HepG2 (cell line): ENCODE results near the gene PRKCI. TPM values are rescaled to one million over a fixed set of nuclear protein-coding genes. Genes with fewer than 3 reads are reported as not detected.

ENCODE experiments used
- ATAC-seq: fragments of 200-7000 bp; cut with Tn5 transposase; 3 replicates; pipeline ENCODE4 v1.9.1; 2020; ENCODE audit warnings: mild to moderate bottlenecking, moderate library complexity
- BruUV-seq: library from RNA; stranded (reverse); fragments of 400-500 nt; replicated peaks from 2 replicates; lab custom pipeline; 2021; lab: Mats Ljungman, UMichigan
- CTCF ChIA-PET: fragments of 300-600 bp; formaldehyde crosslinking; extraction: SDS; loops from one replicate; lab custom pipeline; 2021; ENCODE audit warnings: low total read pairs, inconsistent platforms, low intra/inter-chr PET ratio; lab: Yijun Ruan, JAX
- POLR2A ChIA-PET: fragments of 350-600 bp; sonication (Branson Sonifier 250); formaldehyde crosslinking; loops from one replicate; lab custom pipeline; 2020; ENCODE audit warnings: antibody characterized with exemption, inconsistent platforms; lab: Yijun Ruan, JAX
- DNase-seq: peaks from one replicate; pipeline ENCODE4 v3.0.0-alpha.2; 2015; ENCODE audit warnings: low spot score
- FAIRE-seq: peaks from 3 replicates; lab custom pipeline; 2011; peaks lifted over from hg19 to GRCh38; lab: Jason Lieb, UNC
- H2AFZ ChIP-seq: one replicate; pipeline ENCODE4 v1.6.1; 2011; ENCODE audit warnings: low read length, inconsistent platforms
- H3K27ac ChIP-seq: fragments of 300-600 bp; 3 replicates; pipeline ENCODE4 v1.8.0; 2011; ENCODE audit warnings: mixed run types, mild to moderate bottlenecking, mixed read lengths, low read length, inconsistent platforms; ENCODE audit not compliant: insufficient read depth; ENCODE audit errors: extremely low read length
- H3K27me3 ChIP-seq, 2 experiments: fragments of 200-600 bp in 1 of 2; 2 replicates in 1 of 2; 3 replicates in 1 of 2; pipeline versions ENCODE4 v1.6.0 to v1.8.0; 2011; ENCODE audit warnings: low read length in 2 of 2, mild to moderate bottlenecking in 2 of 2, moderate library complexity in 2 of 2, inconsistent platforms in 1 of 2; ENCODE audit not compliant: insufficient read depth in 2 of 2, control insufficient read depth in 1 of 2
- H3K36me3 ChIP-seq, 2 experiments: fragments of 200-600 bp in 1 of 2; replicated peaks in 1 of 2; 2 replicates in 1 of 2; 3 replicates in 1 of 2; pipeline versions ENCODE4 v1.5.1 to v1.8.0; 2011; ENCODE audit warnings: low read length in 2 of 2, inconsistent platforms in 1 of 2; ENCODE audit not compliant: insufficient read depth in 2 of 2, control insufficient read depth in 1 of 2
- H3K4me1 ChIP-seq: 2 replicates; pipeline ENCODE4 v1.5.1; 2012; ENCODE audit warnings: low read length, inconsistent platforms; ENCODE audit not compliant: insufficient read depth
- H3K4me2 ChIP-seq: 2 replicates; pipeline ENCODE4 v1.6.0; 2011; ENCODE audit warnings: low read depth, low read length, inconsistent platforms
- H3K4me3 ChIP-seq, 3 experiments: fragments of 200-600 bp in 1 of 3; sonication (generic), shearing (Covaris generic) in 1 of 3; replicated peaks in 1 of 3; 2 replicates each; pipeline ENCODE4 v1.5.1; 2011 to 2016; ENCODE audit warnings: low read length in 3 of 3, inconsistent platforms in 2 of 3, low read depth in 2 of 3, mild to moderate bottlenecking in 2 of 3, control low read depth in 1 of 3, mixed read lengths in 1 of 3; ENCODE audit not compliant: insufficient read depth in 1 of 3
- H3K79me2 ChIP-seq: one replicate; pipeline ENCODE4 v1.6.1; 2011; ENCODE audit warnings: low read length, inconsistent platforms; ENCODE audit not compliant: insufficient read depth
- H3K9ac ChIP-seq: 2 replicates; pipeline ENCODE4 v1.6.0; 2011; ENCODE audit warnings: mild to moderate bottlenecking, low read depth, low read length, inconsistent platforms; ENCODE audit not compliant: insufficient read depth
- H3K9me3 ChIP-seq: 2 replicates; pipeline ENCODE4 v1.5.1; 2012; ENCODE audit warnings: mild to moderate bottlenecking, low read length
- H4K20me1 ChIP-seq: 2 replicates; pipeline ENCODE4 v1.6.0; 2011; ENCODE audit warnings: inconsistent platforms, mild to moderate bottlenecking, low read length, moderate library complexity; ENCODE audit not compliant: insufficient read depth
- EP300 ChIP-seq, 3 experiments: sonication (generic) in 1 of 3; formaldehyde crosslinking in 1 of 3; IDR thresholded peaks; 2 replicates each; pipeline versions ENCODE4 v1.5.1 to v1.6.1; 2011 to 2020; ENCODE audit warnings: low read depth in 2 of 3, low read length in 2 of 3, borderline replicate concordance in 1 of 3, improper control_type of control experiment in 1 of 3, mild to moderate bottlenecking in 1 of 3, missing genetic modification reagents in 1 of 3, moderate library complexity in 1 of 3
- PCBP1 ChIP-seq: fragments of 200-400 bp; formaldehyde crosslinking; IDR thresholded peaks from 2 replicates; pipeline ENCODE4 v1.6.1; 2017; ENCODE audit warnings: mild to moderate bottlenecking, low read depth, low read length, borderline replicate concordance
- POLR2A ChIP-seq, 2 experiments: IDR thresholded peaks; 2 replicates each; pipeline ENCODE4 v1.6.1; 2011; ENCODE audit warnings: low read depth in 2 of 2, low read length in 2 of 2, mild to moderate bottlenecking in 1 of 2, moderate library complexity in 1 of 2; ENCODE audit not compliant: insufficient read depth in 1 of 2
- POLR2AphosphoS5 ChIP-seq: IDR thresholded peaks from 2 replicates; pipeline ENCODE4 v1.6.1; 2012; ENCODE audit warnings: low read depth, low read length
- SIN3A ChIP-seq: IDR thresholded peaks from 2 replicates; pipeline ENCODE4 v1.6.1; 2011; ENCODE audit warnings: low read depth, mild to moderate bottlenecking, control low read depth, low read length, borderline replicate concordance
- SMAD3 ChIP-seq: sonication (generic); formaldehyde crosslinking; IDR thresholded peaks from 2 replicates; pipeline ENCODE4 v1.4.0; 2020; ENCODE audit warnings: missing genetic modification reagents
- ZNF282 ChIP-seq: fragments of 450-650 bp; IDR thresholded peaks from 2 replicates; pipeline ENCODE4 v1.6.1; 2018; ENCODE audit not compliant: partially characterized antibody
- ZNF777 ChIP-seq: sonication (generic); formaldehyde crosslinking; IDR thresholded peaks from 2 replicates; pipeline ENCODE4 v1.4.0; 2020; ENCODE audit warnings: missing genetic modification reagents
- WGBS: methylation state at CpG from one replicate; pipeline ENCODE4 v1.1.6; 2017; ENCODE audit warnings: low lambda C conversion rate; 5-methylcytosine and 5-hydroxymethylcytosine counted together
- in situ Hi-C: cut with HindIII; loops from 2 replicates; pipeline ENCODE4 v1.10.0; 2017; ENCODE audit warnings: low pct_unique_long_range_greater_than_20kb; ENCODE audit not compliant: extremely low pct_ligation_motif_present
- intact Hi-C: fragments of 100-400 bp; cut with micrococcal nuclease; formaldehyde crosslinking; loops from one replicate; pipeline ENCODE4 v1.10.0; 2022; ENCODE audit not compliant: unreplicated experiment
- polyA plus RNA-seq, 8 experiments: library from polyadenylated mRNA; depleted of rRNA in 3 of 8; stranded (reverse) in 7 of 8; unstranded in 1 of 8; fragments of >200 nt; fragmentation: Illumina TruSeq in 4 of 8; extraction: Trizol in 4 of 8; gene quantifications; 2 replicates each; pipeline versions ENCODE4 v1.2.1 to v1.2.3, GENCODE V29; 2011 to 2016; ENCODE audit warnings: low read depth in 4 of 8, missing spikeins in 1 of 8, mixed read lengths in 1 of 8; ENCODE audit not compliant: insufficient read depth in 1 of 8
- total RNA-seq, 5 experiments: library from RNA; depleted of rRNA; stranded (reverse); fragments of >200 nt; fragmentation: Illumina TruSeq; extraction: Trizol; gene quantifications; 2 replicates each; pipeline ENCODE4 v1.2.3, GENCODE V29; 2016; ENCODE audit warnings: low read depth in 1 of 5
- TF ChIP-seq, protein P1 (sequence below): sonication (generic); formaldehyde crosslinking; IDR thresholded peaks from 2 replicates; pipeline ENCODE4 v1.8.0; 2022; ENCODE audit warnings: missing genetic modification reagents, mild to moderate bottlenecking, moderate library complexity, borderline replicate concordance
- TF ChIP-seq, protein P2 (sequence below): sonication (generic); formaldehyde crosslinking; IDR thresholded peaks from 2 replicates; pipeline ENCODE4 v1.8.1; 2023; ENCODE audit warnings: mild to moderate bottlenecking, moderate library complexity, missing genetic modification reagents

The PRKCI gene
- total and polyA plus RNA-seq, 2 of the 13 experiments (the other 11 are each of a cell fraction or from before 2014, with no cell fraction given): 17.2 to 30.4 TPM

GRCh38 chr3:170179432-170179831 is 42.8 kb upstream of the PRKCI start (continued):
- TF ChIP-seq, protein P1, sequence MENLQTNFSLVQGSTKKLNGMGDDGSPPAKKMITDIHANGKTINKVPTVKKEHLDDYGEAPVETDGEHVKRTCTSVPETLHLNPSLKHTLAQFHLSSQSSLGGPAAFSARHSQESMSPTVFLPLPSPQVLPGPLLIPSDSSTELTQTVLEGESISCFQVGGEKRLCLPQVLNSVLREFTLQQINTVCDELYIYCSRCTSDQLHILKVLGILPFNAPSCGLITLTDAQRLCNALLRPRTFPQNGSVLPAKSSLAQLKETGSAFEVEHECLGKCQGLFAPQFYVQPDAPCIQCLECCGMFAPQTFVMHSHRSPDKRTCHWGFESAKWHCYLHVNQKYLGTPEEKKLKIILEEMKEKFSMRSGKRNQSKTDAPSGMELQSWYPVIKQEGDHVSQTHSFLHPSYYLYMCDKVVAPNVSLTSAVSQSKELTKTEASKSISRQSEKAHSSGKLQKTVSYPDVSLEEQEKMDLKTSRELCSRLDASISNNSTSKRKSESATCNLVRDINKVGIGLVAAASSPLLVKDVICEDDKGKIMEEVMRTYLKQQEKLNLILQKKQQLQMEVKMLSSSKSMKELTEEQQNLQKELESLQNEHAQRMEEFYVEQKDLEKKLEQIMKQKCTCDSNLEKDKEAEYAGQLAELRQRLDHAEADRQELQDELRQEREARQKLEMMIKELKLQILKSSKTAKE (CRISPR knock-in tag): no peak

GRCh38 chr3:170180079-170180907 is 41.9 kb upstream of the PRKCI start:
- H3K4me2 ChIP-seq: peak overlapping the region; percentile 92
- TF ChIP-seq SMAD3 (CRISPR knock-in tag) (no peak), SIN3A (0 out of 2 replicates have a peak, but pooled peaks have one; percentile 5), EP300 (IDR thresholded peaks at IDR 0.05; ENCODE audit: low read depth in 2 of 2, low read length in 2 of 2) (no peak), EP300 (CRISPR knock-in tag; IDR thresholded peaks at IDR 0.05; ENCODE audit: borderline replicate concordance) (no peak), POLR2A (IDR thresholded peaks at IDR 0.05; ENCODE audit: insufficient read depth in 1 of 2, low read depth in 2 of 2, low read length in 2 of 2) (peak in 1 of 2 experiments; percentile 4; a peak in 1 of 4 replicates), POLR2AphosphoS5 (no peak), ZNF777 (CRISPR knock-in tag) (0 out of 2 replicates have a peak, but pooled peaks have one; percentile 19), PCBP1 (no peak), ZNF282 (no peak)
- TF ChIP-seq, protein P2, sequence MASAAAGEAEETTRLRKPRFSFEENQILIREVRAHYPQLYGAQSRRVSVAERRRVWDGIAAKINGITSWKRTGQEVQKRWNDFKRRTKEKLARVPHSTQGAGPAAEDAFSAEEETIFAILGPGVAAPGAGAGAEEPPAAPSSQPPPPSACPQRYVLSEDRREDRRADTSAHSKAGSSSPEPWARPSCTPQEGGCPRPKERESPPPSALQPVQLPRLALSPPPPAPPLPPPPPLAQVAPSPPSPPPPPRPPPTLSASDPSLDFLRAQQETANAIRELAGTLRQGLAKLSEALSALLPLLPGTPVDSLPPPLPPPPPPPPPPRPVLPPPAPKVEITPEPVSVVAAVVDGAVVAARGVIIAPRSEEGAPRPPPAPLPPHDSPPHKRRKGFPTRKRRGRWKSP (CRISPR knock-in tag): 0 out of 2 replicates have a peak, but pooled peaks have one; percentile 3
- peak overlapping the region; percentile 87 to 99 (median 98) for H3K4me3 ChIP-seq
- H3K4me1 ChIP-seq: peaks cover 27% of the 10 kb centered on the region
- 7% methylated on average over 16 of the region's 16 CpGs for WGBS
- no peaks in the 10 kb centered on the region; a peak in 1 of 5 replicates for H3K27me3 ChIP-seq
- POLR2A ChIA-PET: interaction anchor here (0.5 to 0.9 kb wide), 5 partner anchors 16 to 177 kb away, joined by 3 to 4 read pairs (median 3); no protein-coding TSS in a partner anchor
- in situ Hi-C loops (no loop called here), intact Hi-C loops (loop anchor here (2.0 kb wide), 2 partner anchors 43 to 177 kb away; partner anchors contain the start of genes PRKCI and SKIL)
- DNase-seq: no peak
- H3K79me2 ChIP-seq: peaks cover 35% of the 10 kb centered on the region
- no peak overlapping the region for H2AFZ ChIP-seq
- peak overlapping the region; percentile 78 for H3K27ac ChIP-seq
- no peak for FAIRE-seq
- CTCF ChIA-PET: no interaction called here
- ATAC-seq: peak; percentile 34
- peaks cover 0 to 24% of the 10 kb centered on the region in 2 experiments; a peak in 4 of 5 replicates for H3K36me3 ChIP-seq
- peak overlapping the region; percentile 91 for H3K9ac ChIP-seq
- TSS peak; percentile 65 for BruUV-seq
- H3K9me3 ChIP-seq: no peaks in the 10 kb centered on the region
- H4K20me1 ChIP-seq: no peaks in the 10 kb centered on the region
